Effector CD8-positive, alpha-beta T cell (primary cell): ENCODE data around the gene RRP15.

Experiments used
- DNase-seq: peaks from one replicate; lab custom pipeline; 2025; lab: John Stamatoyannopoulos, UW
- total RNA-seq, 4 experiments: gene quantifications; one replicate each; lab custom pipeline; 2026; lab: John Stamatoyannopoulos, UW

Gene RRP15
- 15.4 to 60.7 (median 22.3) reads per million in 4 experiments for total RNA-seq

GRCh38 chr1:218284917-218285635 is at the start of gene RRP15:
RRP15 (plus strand) TSS chr1:218285293; CDS start chr1:218285317, 24 bp downstream.
- peak; percentile 69 for DNase-seq

GRCh38 chr1:218242171-218242570 is 42.9 kb upstream of the RRP15 start:
- DNase-seq, result no peak

- DNase-seq, result no peak
These were observed 37.8 kb upstream of the RRP15 start for GRCh38 chr1:218247339-218247738.

- no peak for DNase-seq
These were observed 35.6 kb upstream of the RRP15 start for GRCh38 chr1:218249338-218250140.

- DNase-seq, result no peak
These were observed 34.6 kb upstream of the RRP15 start for GRCh38 chr1:218250492-218250891.

- no peak for DNase-seq
These were observed 30.7 kb upstream of the RRP15 start for GRCh38 chr1:218254296-218254946.

GRCh38 chr1:218255090-218255489 is 30.0 kb upstream of the RRP15 start:
- DNase-seq, result no peak

- no peak for DNase-seq
These were observed 27.7 kb upstream of the RRP15 start for GRCh38 chr1:218257371-218257770.

- DNase-seq, result no peak
These were observed 27.1 kb upstream of the RRP15 start for GRCh38 chr1:218257971-218258370.

GRCh38 chr1:218259339-218259738 is 25.8 kb upstream of the RRP15 start:
- DNase-seq, result no peak

GRCh38 chr1:218259800-218260199 is 25.3 kb upstream of the RRP15 start:
- DNase-seq, result no peak

- no peak for DNase-seq
These were observed 22.8 kb upstream of the RRP15 start for GRCh38 chr1:218262259-218262658.

GRCh38 chr1:218266356-218266755 is 18.7 kb upstream of the RRP15 start:
- no peak for DNase-seq

GRCh38 chr1:218272366-218272765 is 12.7 kb upstream of the RRP15 start:
- no peak for DNase-seq

GRCh38 chr1:218273762-218274479 is 11.2 kb upstream of the RRP15 start:
- DNase-seq, result no peak

GRCh38 chr1:218274511-218274910 is 10.6 kb upstream of the RRP15 start:
- DNase-seq, result no peak

GRCh38 chr1:218275823-218276222 is 9.3 kb upstream of the RRP15 start:
- DNase-seq, result no peak

- no peak for DNase-seq
These were observed 3.8 kb upstream of the RRP15 start for GRCh38 chr1:218281285-218281684.

- no peak for DNase-seq
These were observed 646 bp upstream of the RRP15 start for GRCh38 chr1:218284377-218284916.

GRCh38 chr1:218292515-218292914 is 7.4 kb downstream of the RRP15 start:
- DNase-seq, result no peak

- no peak for DNase-seq
These were observed 9.5 kb downstream of the RRP15 start for GRCh38 chr1:218294546-218294945.

- DNase-seq, result no peak
These were observed 11.1 kb downstream of the RRP15 start for GRCh38 chr1:218296162-218296561.
